Transverse colon (tissue), 4 donors: ENCODE data around the gene POC1A.

Experiments used
- EP300 ChIP-seq: sonication (generic); formaldehyde crosslinking; IDR thresholded peaks from one replicate; pipeline ENCODE4 v1.6.1; 2017; ENCODE audit warnings: antibody characterized with exemption, low read depth
- POLR2A ChIP-seq: fragments of 450-650 bp; IDR thresholded peaks from one replicate; pipeline ENCODE4 v1.6.1; 2016; ENCODE audit warnings: antibody characterized with exemption, mild to moderate bottlenecking, moderate library complexity
- POLR2AphosphoS5 ChIP-seq, 3 donors: sonication (generic); formaldehyde crosslinking; IDR thresholded peaks; one replicate each; pipeline ENCODE4 v1.6.1; 2016; ENCODE audit warnings: antibody characterized with exemption in 3 of 3
- TF ChIP-seq, protein P1 (sequence below), 5 experiments: fragments of 200-600 bp in 3 of 5; fragments of 450-650 bp in 2 of 5; sonication (generic) in 3 of 5; IDR thresholded peaks; 1 replicate in 2 of 5; 2 replicates in 3 of 5; pipeline ENCODE4 v1.5.1; 2016 to 2017; ENCODE audit warnings: antibody characterized with exemption in 5 of 5, inconsistent platforms in 3 of 5, mild to moderate bottlenecking in 2 of 5, moderate library complexity in 1 of 5

DNA sequence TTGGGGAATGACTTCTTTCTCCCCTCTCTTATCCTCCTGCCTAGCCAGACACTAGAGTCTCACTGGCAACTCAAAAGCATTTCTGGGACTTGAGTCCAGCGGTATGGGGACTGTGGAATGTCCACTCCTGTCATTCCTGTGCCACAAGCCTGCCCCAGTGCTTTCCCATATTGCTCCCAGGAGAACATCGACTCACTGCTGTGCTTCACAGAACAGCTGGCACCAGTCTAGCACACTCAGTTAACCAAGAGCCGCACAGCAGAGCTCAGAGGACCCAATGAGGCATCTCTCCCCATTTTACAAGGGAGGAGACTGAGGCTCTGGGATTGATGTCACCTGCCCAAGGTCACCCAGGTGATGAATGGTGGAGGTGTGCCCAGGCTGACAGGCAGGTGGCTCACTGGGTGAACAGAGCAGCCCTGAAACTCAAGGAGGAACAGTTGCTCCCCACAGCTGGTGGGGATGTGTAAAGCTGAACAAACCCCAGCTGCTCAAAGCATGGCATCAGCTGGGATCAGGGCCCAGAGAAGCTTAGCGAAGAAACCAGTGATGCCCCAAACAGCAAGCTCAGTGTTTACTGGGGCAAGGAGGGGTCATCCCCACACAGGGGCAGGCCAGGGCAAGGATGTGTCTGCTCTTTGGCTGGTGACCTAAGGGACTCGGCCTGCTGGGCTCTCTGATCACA is 62.5 kb downstream of the POC1A start:
- TF ChIP-seq POLR2AphosphoS5 (IDR thresholded peaks at IDR 0.05) (no peak), EP300 (no peak), POLR2A (no peak)
- TF ChIP-seq, protein P1, sequence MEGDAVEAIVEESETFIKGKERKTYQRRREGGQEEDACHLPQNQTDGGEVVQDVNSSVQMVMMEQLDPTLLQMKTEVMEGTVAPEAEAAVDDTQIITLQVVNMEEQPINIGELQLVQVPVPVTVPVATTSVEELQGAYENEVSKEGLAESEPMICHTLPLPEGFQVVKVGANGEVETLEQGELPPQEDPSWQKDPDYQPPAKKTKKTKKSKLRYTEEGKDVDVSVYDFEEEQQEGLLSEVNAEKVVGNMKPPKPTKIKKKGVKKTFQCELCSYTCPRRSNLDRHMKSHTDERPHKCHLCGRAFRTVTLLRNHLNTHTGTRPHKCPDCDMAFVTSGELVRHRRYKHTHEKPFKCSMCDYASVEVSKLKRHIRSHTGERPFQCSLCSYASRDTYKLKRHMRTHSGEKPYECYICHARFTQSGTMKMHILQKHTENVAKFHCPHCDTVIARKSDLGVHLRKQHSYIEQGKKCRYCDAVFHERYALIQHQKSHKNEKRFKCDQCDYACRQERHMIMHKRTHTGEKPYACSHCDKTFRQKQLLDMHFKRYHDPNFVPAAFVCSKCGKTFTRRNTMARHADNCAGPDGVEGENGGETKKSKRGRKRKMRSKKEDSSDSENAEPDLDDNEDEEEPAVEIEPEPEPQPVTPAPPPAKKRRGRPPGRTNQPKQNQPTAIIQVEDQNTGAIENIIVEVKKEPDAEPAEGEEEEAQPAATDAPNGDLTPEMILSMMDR (IDR thresholded peaks at IDR 0.05): no peak
